Testis (tissue), 2 donors: ENCODE results near the gene B4GALNT4.
"Not testable (repeated sequence)": the region's sequence is repeated elsewhere in the genome, so short reads cannot be mapped to it uniquely, and the experiment has no call there.

Experiments
- CTCF ChIP-seq, 3 experiments: fragments of 450-650 bp in 2 of 3; fragments of 200-600 bp in 1 of 3; sonication (generic) in 1 of 3; IDR thresholded peaks; one replicate each; pipeline ENCODE4 v1.5.1; 2016 to 2019; ENCODE audit warnings: antibody characterized with exemption in 3 of 3, mild to moderate bottlenecking in 2 of 3, moderate library complexity in 1 of 3
- POLR2A ChIP-seq: fragments of 450-650 bp; IDR thresholded peaks from one replicate; pipeline ENCODE4 v1.6.1; 2017; ENCODE audit warnings: antibody characterized with exemption, mild to moderate bottlenecking, moderate library complexity

- TF ChIP-seq CTCF (IDR thresholded peaks at IDR 0.05); POLR2A: not testable (repeated sequence)
Measured at GRCh38 chr11:349270-349954, 19.9 kb upstream of the B4GALNT4 start.
